ENCODE results near the gene MKLN1. TPM values are rescaled to one million over a fixed set of nuclear protein-coding genes. Genes with fewer than 3 reads are reported as not detected.

MKLN1 gene
- total RNA-seq, 1 experiment from 2014 or later, result 48.5 TPM

- peak overlapping the region; percentile 17 for H2AFZ ChIP-seq (ENCODE audit: low read depth, low read length, poor library complexity, severe bottlenecking)
- H3K9me3 ChIP-seq (ENCODE audit: control insufficient read depth in 1 of 2, insufficient read depth in 1 of 2, low read depth in 1 of 2, low read length in 2 of 2), result no peaks in the 10 kb centered on the region
- peaks cover 0 to 8% of the 10 kb centered on the region in 2 experiments; a peak in 1 of 4 replicates for H3K4me1 ChIP-seq (ENCODE audit: control insufficient read depth in 1 of 2, insufficient read depth in 2 of 2, low read length in 2 of 2)
- intact Hi-C loops (cut with micrococcal nuclease), result no loop called here
- ATAC-seq (no peak), DNase-seq (ENCODE audit: low read depth, low spot score) (no peak)
- H3K9ac ChIP-seq (ENCODE audit: low read length), result no peak overlapping the region
- H3K36me3 ChIP-seq (ENCODE audit: control insufficient read depth in 1 of 2, insufficient read depth in 2 of 2, low read length in 2 of 2), result no peaks in the 10 kb centered on the region
- no peaks in the 10 kb centered on the region for H4K20me1 ChIP-seq (ENCODE audit: insufficient read depth)
- ChIA-PET RAD21 (ENCODE audit: low non-redundant PET in 1 of 2, low total read pairs in 2 of 2, uncharacterized antibody in 2 of 2, unreplicated experiment in 2 of 2) (no interaction called here), CTCF (no interaction called here), POLR2A (no interaction called here)
- H3K27me3 ChIP-seq (ENCODE audit: insufficient read depth, low read length), result no peaks in the 10 kb centered on the region
- H3K4me2 ChIP-seq (ENCODE audit: low read length), result no peak overlapping the region
- no peaks in the 10 kb centered on the region for H3K9me2 ChIP-seq (ENCODE audit: insufficient read depth)
- no peak overlapping the region for H3K27ac ChIP-seq (ENCODE audit: low read depth, low read length)
- no peak for TF ChIP-seq MAX (IDR thresholded peaks at IDR 0.05)
- no peak for TF ChIP-seq TCF7L2 (IDR thresholded peaks at IDR 0.05; ENCODE audit: borderline replicate concordance, extremely low read depth, insufficient read depth, insufficient read length)
- TF ChIP-seq YY1 (IDR thresholded peaks at IDR 0.05; ENCODE audit: extremely low read depth, insufficient replicate concordance, low read depth, low read length), result no peak
- H3K4me3 ChIP-seq (replicated peaks in 1 of 2; ENCODE audit: low read depth in 1 of 2, low read length in 2 of 2), result no peak overlapping the region
- H3K79me2 ChIP-seq (ENCODE audit: insufficient read depth, low read length), result no peaks in the 10 kb centered on the region
- no TSS peak for BruUV-seq (replicated peaks)
Observed at GRCh38 chr7:131298608-131298992, 29.1 kb upstream of the MKLN1 start.

GRCh38 chr7:131299074-131299473 lies 28.6 kb upstream of the MKLN1 start:
- no peak overlapping the region for H3K27ac ChIP-seq (ENCODE audit: low read depth, low read length)
- ChIA-PET POLR2A (no interaction called here), CTCF (no interaction called here), RAD21 (ENCODE audit: low non-redundant PET in 1 of 2, low total read pairs in 2 of 2, uncharacterized antibody in 2 of 2, unreplicated experiment in 2 of 2) (no interaction called here)
- DNase-seq (ENCODE audit: low read depth, low spot score) (no peak), ATAC-seq (no peak)
- H3K9me3 ChIP-seq (ENCODE audit: control insufficient read depth in 1 of 2, insufficient read depth in 1 of 2, low read depth in 1 of 2, low read length in 2 of 2), result no peaks in the 10 kb centered on the region
- peak overlapping the region; percentile 7 for H2AFZ ChIP-seq (ENCODE audit: low read depth, low read length, poor library complexity, severe bottlenecking)
- H3K9ac ChIP-seq (ENCODE audit: low read length), result no peak overlapping the region
- TF ChIP-seq ELF1 (IDR thresholded peaks at IDR 0.05; ENCODE audit: borderline replicate concordance, low read depth), result no peak
- no peak for TF ChIP-seq FOSL1 (IDR thresholded peaks at IDR 0.05; ENCODE audit: low read depth)
- no peak for TF ChIP-seq TCF7L2 (IDR thresholded peaks at IDR 0.05; ENCODE audit: borderline replicate concordance, extremely low read depth, insufficient read depth, insufficient read length)
- TF ChIP-seq POLR2A (IDR thresholded peaks at IDR 0.05; ENCODE audit: borderline replicate concordance, extremely low read depth, insufficient read depth, insufficient read length), result no peak
- intact Hi-C loops (cut with micrococcal nuclease), result no loop called here
- H3K9me2 ChIP-seq (ENCODE audit: insufficient read depth), result no peaks in the 10 kb centered on the region
- H3K4me1 ChIP-seq (ENCODE audit: control insufficient read depth in 1 of 2, insufficient read depth in 2 of 2, low read length in 2 of 2), result peaks cover 0 to 8% of the 10 kb centered on the region in 2 experiments; a peak in 1 of 4 replicates
- H3K4me3 ChIP-seq (replicated peaks in 1 of 2; ENCODE audit: low read depth in 1 of 2, low read length in 2 of 2), result no peak overlapping the region
- H3K79me2 ChIP-seq (ENCODE audit: insufficient read depth, low read length), result no peaks in the 10 kb centered on the region
- no peaks in the 10 kb centered on the region for H3K27me3 ChIP-seq (ENCODE audit: insufficient read depth, low read length)
- no TSS peak for BruUV-seq (replicated peaks)
- no peaks in the 10 kb centered on the region for H4K20me1 ChIP-seq (ENCODE audit: insufficient read depth)
- no peaks in the 10 kb centered on the region for H3K36me3 ChIP-seq (ENCODE audit: control insufficient read depth in 1 of 2, insufficient read depth in 2 of 2, low read length in 2 of 2)
- no peak overlapping the region for H3K4me2 ChIP-seq (ENCODE audit: low read length)

All from HCT116 (cell line).